IPS-20b (cell line): Measurements from ENCODE around the gene QSOX2.

ENCODE experiments used
- H3K27ac ChIP-seq: one replicate; pipeline ENCODE4 v1.5.1; 2013; ENCODE audit warnings: low read length
- H3K27me3 ChIP-seq: 2 replicates; pipeline ENCODE4 v1.6.1; 2013; ENCODE audit warnings: mild to moderate bottlenecking, low read length, inconsistent platforms; ENCODE audit not compliant: insufficient read depth
- H3K36me3 ChIP-seq: 2 replicates; pipeline ENCODE4 v1.6.1; 2013; ENCODE audit warnings: low read depth, mild to moderate bottlenecking, inconsistent platforms, low read length, moderate library complexity; ENCODE audit not compliant: insufficient read depth
- H3K4me1 ChIP-seq: 2 replicates; pipeline ENCODE4 v1.6.1; 2013; ENCODE audit warnings: mild to moderate bottlenecking, control low read depth, inconsistent platforms, low read length, moderate library complexity; ENCODE audit not compliant: insufficient read depth
- H3K4me3 ChIP-seq: 2 replicates; pipeline ENCODE4 v1.5.1; 2013; ENCODE audit warnings: mild to moderate bottlenecking, low read length, inconsistent platforms
- H3K9ac ChIP-seq: 2 replicates; pipeline ENCODE4 v1.6.1; 2013; ENCODE audit warnings: low read depth, mild to moderate bottlenecking, inconsistent platforms, low read length, moderate library complexity
- H3K9me3 ChIP-seq: 2 replicates; pipeline ENCODE4 v1.6.1; 2013; ENCODE audit warnings: mild to moderate bottlenecking, low read depth, low read length, inconsistent platforms; ENCODE audit not compliant: insufficient read depth

The QSOX2 gene

DNA sequence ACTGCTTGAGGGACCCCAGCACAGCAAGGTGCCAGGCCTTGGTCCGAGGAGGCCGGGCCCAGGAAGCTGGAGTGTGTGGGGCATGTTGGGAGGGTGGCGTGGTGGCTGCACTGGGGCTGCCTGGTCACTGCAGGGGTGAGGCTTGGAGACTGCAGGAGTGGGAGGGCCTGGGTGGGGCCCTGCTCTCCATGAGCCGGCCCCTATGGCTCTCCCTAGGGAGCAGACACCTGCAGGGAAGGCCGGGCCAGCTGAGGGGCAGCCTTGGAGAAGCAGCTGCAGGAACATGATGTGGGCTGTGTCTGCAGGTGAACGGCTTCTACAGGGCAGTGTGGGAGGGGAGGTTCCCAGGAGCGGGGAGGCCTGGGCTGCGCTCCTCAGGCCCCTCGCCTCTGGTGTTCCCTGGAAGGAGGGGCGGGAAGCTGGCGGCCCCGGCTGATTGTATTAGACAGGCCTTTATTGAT lies 85.2 kb downstream of the QSOX2 start:
- Histone ChIP-seq H3K4me3 (no peak overlapping the region), H3K9ac (no peak overlapping the region), H3K36me3 (no peaks in the 10 kb centered on the region), H3K27ac (no peak overlapping the region), H3K4me1 (no peaks in the 10 kb centered on the region), H3K27me3 (no peaks in the 10 kb centered on the region), H3K9me3 (no peaks in the 10 kb centered on the region; the same call in 1 of the 2 replicates)

DNA sequence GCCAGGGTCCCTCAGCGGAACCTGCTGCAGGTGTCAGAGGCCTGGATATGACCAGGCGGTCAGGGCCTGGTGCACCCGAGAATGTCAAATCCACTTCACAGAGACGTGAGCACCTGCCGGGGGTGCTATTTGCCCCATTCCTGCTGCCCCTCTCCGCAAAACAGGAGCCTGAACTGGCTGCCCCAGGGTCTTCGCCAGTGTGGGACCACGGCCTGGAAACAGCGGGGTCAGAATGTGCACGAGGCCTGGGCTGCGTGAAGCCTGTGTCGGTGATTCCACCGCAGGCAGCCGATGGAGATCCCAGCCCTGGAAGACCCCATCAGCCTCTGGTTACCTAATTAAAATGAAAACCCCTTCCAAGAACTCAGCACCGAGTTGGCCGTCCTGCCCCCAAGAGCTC lies 85.8 kb downstream of the QSOX2 start:
- H3K9me3 ChIP-seq = no peaks in the 10 kb centered on the region; the same call in 1 of the 2 replicates
- no peak overlapping the region for H3K9ac ChIP-seq
- no peaks in the 10 kb centered on the region for H3K4me1 ChIP-seq
- no peak overlapping the region for H3K4me3 ChIP-seq
- no peaks in the 10 kb centered on the region for H3K36me3 ChIP-seq
- H3K27ac ChIP-seq = no peak overlapping the region
- no peaks in the 10 kb centered on the region for H3K27me3 ChIP-seq

DNA sequence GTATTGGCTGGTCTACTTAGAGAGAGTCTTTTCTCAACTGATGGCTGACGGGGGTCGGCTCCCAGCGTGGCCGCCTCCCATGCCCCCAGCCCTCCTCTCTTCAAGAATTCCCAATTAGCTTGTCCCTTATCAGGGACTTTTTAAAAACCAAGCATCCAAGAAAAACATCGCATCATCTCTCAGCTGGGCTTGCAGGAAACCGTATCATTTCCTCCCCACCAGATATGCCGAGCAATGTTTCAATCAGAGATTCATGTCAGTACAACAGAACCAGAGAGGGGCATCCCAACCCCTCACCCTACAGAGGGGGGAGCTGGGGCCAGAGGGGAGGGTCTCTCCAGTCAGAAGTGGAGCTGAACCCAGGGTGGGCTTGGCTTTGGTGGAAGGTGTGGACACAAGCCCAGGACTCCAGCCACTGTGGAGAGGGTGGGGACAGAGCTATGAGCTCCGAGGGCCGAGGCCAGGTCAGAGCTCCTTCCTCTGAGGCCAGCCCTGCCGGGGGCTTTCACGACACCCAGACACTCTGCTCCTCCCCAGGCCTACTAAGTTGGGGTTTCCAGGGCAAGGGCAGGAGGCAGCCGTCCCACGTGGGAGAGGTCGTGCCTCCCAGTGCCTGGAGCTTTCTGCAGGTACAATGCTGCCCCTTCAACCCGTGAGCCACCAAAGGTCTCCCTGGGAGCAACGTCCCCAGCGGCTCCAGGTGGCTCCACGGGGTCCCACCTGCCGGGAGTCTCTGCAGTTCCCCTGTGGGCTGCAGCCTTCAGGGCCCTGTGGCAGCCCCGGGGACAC lies 87.9 kb downstream of the QSOX2 start:
- H3K9me3 ChIP-seq = no peaks in the 10 kb centered on the region
- H3K27me3 ChIP-seq = peaks cover 5% of the 10 kb centered on the region; the same call in 1 of the 2 replicates
- no peak overlapping the region for H3K4me3 ChIP-seq
- H3K9ac ChIP-seq = no peak overlapping the region
- no peaks in the 10 kb centered on the region for H3K36me3 ChIP-seq
- H3K27ac ChIP-seq = no peak overlapping the region
- H3K4me1 ChIP-seq = no peaks in the 10 kb centered on the region
